Neutrophil (primary cell): ENCODE results near the gene VWF.
"Not testable (repeated sequence)": the region's sequence is repeated elsewhere in the genome, so short reads cannot be mapped to it uniquely, and the experiment has no call there.

Experiments used
- H3K27ac ChIP-seq: fragments of 200-600 bp; sonication (generic); 2 replicates; pipeline ENCODE4 v1.5.1; 2016; ENCODE audit warnings: mild to moderate bottlenecking, moderate library complexity
- H3K27me3 ChIP-seq: fragments of 200-600 bp; sonication (generic); 2 replicates; pipeline ENCODE4 v1.6.0; 2016; ENCODE audit warnings: mild to moderate bottlenecking
- H3K36me3 ChIP-seq: fragments of 200-600 bp; sonication (generic); 2 replicates; pipeline ENCODE4 v1.5.1; 2017
- H3K4me1 ChIP-seq, 2 experiments: fragments of 200-600 bp in 1 of 2; sonication (generic) in 1 of 2; 1 replicate in 1 of 2; 2 replicates in 1 of 2; pipeline versions ENCODE4 v1.5.1 to v1.6.1; 2013 to 2016; ENCODE audit warnings: low read depth in 1 of 2, low read length in 1 of 2, mild to moderate bottlenecking in 1 of 2, moderate library complexity in 1 of 2; ENCODE audit not compliant: control insufficient read depth in 1 of 2, insufficient read depth in 1 of 2
- H3K4me3 ChIP-seq, 2 experiments: fragments of 200-600 bp in 1 of 2; sonication (generic) in 1 of 2; 1 replicate in 1 of 2; 2 replicates in 1 of 2; pipeline ENCODE4 v1.5.1; 2013 to 2016; ENCODE audit warnings: low read depth in 1 of 2, low read length in 1 of 2, mild to moderate bottlenecking in 1 of 2, moderate library complexity in 1 of 2
- H3K9me3 ChIP-seq: fragments of 200-600 bp; sonication (generic); 2 replicates; pipeline ENCODE4 v1.5.1; 2016
- TF ChIP-seq, protein P1 (sequence below): fragments of 200-600 bp; sonication (generic); IDR thresholded peaks from 2 replicates; pipeline ENCODE4 v1.5.1; 2016; ENCODE audit warnings: antibody characterized with exemption

VWF gene

DNA sequence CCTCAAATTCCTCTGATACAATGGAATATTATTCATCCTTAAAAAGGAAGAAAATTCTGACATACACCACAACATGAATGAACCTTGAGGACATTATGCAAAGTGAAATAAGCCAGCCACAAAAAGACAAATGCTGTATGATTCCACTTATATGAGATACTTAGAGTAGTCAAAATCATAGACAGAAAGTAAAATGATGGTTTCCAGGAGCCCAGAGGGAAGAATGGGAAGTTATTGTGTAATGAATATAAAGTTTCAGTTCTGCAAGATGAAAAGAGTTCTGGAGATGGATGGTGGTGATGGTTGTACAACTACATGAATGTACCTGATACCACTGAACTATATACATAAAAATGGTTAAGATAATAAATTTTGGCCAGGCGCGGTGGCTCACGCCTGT is 18.3 kb downstream of the VWF start:
- Histone ChIP-seq H3K27ac (no peak overlapping the region), H3K9me3 (no peaks in the 10 kb centered on the region), H3K36me3 (no peaks in the 10 kb centered on the region), H3K27me3 (no peaks in the 10 kb centered on the region), H3K4me3 (no peak overlapping the region), H3K4me1 (no peaks in the 10 kb centered on the region)
- TF ChIP-seq, protein P1, sequence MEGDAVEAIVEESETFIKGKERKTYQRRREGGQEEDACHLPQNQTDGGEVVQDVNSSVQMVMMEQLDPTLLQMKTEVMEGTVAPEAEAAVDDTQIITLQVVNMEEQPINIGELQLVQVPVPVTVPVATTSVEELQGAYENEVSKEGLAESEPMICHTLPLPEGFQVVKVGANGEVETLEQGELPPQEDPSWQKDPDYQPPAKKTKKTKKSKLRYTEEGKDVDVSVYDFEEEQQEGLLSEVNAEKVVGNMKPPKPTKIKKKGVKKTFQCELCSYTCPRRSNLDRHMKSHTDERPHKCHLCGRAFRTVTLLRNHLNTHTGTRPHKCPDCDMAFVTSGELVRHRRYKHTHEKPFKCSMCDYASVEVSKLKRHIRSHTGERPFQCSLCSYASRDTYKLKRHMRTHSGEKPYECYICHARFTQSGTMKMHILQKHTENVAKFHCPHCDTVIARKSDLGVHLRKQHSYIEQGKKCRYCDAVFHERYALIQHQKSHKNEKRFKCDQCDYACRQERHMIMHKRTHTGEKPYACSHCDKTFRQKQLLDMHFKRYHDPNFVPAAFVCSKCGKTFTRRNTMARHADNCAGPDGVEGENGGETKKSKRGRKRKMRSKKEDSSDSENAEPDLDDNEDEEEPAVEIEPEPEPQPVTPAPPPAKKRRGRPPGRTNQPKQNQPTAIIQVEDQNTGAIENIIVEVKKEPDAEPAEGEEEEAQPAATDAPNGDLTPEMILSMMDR, result no peak

DNA sequence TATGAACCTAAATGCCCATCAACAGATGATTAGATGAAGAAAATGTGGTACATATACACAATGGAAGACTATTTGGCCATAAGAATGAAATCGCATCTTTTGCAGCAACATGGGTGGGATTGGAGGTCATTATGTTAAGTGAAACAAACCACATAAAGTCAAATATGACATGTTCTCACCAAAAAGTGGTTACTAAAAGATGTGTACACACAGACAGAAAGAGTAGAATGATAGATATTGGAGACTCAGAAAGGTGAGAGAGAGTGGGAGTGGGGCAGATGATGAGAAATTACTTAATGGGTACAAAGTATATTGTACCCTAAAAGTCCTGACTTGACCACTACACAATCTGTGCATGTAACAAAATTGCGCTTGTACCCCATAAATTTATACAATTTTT is 19.6 kb downstream of the VWF start:
- TF ChIP-seq, protein P1, result no peak

DNA sequence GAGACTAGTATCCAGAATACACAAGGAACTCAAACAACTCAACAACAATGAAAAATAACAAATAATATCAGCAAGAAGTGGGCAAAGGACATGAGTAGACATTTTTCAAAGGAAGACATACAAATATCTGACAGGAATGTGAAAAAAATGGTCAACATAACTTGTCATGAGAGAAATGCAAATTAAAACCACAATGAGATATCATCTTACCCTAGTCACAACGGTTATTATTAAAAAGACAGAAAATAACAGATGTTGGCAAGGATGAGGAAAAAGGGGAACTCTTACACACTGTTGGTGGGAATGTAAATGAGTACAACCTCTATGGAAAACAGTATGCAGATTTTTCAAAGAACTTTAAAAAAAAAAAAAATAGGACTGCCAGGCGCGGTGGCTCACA is 20.4 kb downstream of the VWF start:
- H3K4me1 ChIP-seq, result no peaks in the 10 kb centered on the region
- no peak overlapping the region for H3K4me3 ChIP-seq
- TF ChIP-seq, protein P1, result no peak
- H3K27ac ChIP-seq, result no peak overlapping the region
- no peaks in the 10 kb centered on the region for H3K9me3 ChIP-seq
- no peaks in the 10 kb centered on the region for H3K36me3 ChIP-seq
- H3K27me3 ChIP-seq, result no peaks in the 10 kb centered on the region

More for the DNA sequence above, 19.6 kb downstream of the VWF start:
- H3K4me1 ChIP-seq, result no peaks in the 10 kb centered on the region
- H3K36me3 ChIP-seq, result no peaks in the 10 kb centered on the region
- no peak overlapping the region for H3K27ac ChIP-seq
- no peaks in the 10 kb centered on the region for H3K27me3 ChIP-seq
- H3K4me3 ChIP-seq, result no peak overlapping the region
- no peaks in the 10 kb centered on the region for H3K9me3 ChIP-seq

DNA sequence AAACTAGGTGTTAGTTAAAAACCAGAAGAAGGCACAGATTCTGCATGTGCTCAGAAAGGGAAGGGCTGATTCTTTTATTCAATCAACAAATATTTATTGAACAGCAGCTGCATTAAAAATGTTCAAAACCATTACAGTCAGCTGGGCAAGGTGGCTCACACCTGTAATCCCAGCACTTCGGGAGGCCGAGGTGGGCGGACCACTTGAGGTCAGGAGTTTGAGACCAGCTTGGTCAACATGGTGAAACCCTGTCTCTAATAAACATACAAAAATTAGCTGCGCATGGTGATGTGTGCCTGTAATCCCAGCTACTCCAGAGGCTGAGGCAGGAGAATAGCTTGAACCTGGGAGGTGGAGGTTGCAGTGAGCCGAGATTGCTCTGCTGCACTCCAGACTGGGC is 22.4 kb downstream of the VWF start:
- H3K4me1 ChIP-seq, H3K36me3 ChIP-seq, H3K9me3 ChIP-seq, H3K27me3 ChIP-seq, H3K4me3 ChIP-seq, H3K27ac ChIP-seq: not testable (repeated sequence)

DNA sequence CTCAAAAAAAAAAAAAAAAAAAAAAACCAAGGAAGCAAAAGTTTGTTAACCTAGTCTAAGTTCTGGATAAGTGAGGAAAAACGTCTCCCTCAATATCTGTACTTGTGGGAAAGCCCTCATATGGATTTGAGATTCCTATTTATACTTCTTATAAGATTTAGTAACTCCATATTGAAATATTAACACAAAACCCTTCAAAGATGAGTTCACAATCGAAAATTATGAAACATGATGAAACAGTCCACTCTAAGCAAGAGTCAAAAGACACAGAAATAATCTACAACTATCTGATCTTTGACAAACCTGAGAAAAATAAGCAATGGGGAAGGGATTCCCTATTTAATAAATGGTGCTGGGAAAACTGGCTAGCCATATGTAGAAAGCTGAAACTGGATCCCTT is 25.2 kb downstream of the VWF start:
- Histone ChIP-seq H3K4me3 (no peak overlapping the region), H3K36me3 (no peaks in the 10 kb centered on the region), H3K9me3 (no peaks in the 10 kb centered on the region), H3K27me3 (no peaks in the 10 kb centered on the region), H3K4me1 (no peaks in the 10 kb centered on the region), H3K27ac (no peak overlapping the region)
- TF ChIP-seq, protein P1, result no peak

DNA sequence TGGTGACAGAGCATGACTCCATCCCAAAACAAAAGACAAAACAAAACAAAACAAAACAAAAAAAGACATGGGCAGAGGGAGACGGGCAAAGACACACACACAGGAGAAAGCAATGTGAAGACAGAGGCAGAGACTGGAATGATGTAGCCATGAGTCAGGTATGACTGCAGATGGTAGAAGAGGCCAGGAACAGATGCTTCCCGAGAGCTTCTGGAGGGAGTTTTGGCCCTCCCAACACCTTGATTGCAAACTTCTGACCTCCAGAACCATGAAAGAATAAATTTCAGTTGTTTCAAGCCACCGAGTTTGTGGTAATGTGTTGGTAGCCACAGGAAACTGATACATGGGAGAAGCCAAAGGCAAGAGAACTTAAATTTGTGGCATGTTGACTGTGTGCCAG is 27.1 kb downstream of the VWF start:
- Histone ChIP-seq H3K36me3 (no peaks in the 10 kb centered on the region), H3K9me3 (no peaks in the 10 kb centered on the region), H3K27me3 (no peaks in the 10 kb centered on the region), H3K27ac (no peak overlapping the region), H3K4me3 (no peak overlapping the region), H3K4me1 (no peaks in the 10 kb centered on the region)
- TF ChIP-seq, protein P1, result no peak
